HG03457 (cell line): ENCODE measurements around the gene AMZ1.
"Not testable (repeated sequence)": the region's sequence is repeated elsewhere in the genome, so short reads cannot be mapped to it uniquely, and the experiment has no call there.

Source experiments
- ATAC-seq: cut with Tn5 transposase; IDR thresholded peaks from one replicate; pipeline ENCODE4 v1.9.1; 2021; ENCODE audit warnings: moderate number of reproducible peaks; ENCODE audit not compliant: unreplicated experiment

The AMZ1 gene

GRCh38 chr7:2667843-2668242 is 20.2 kb upstream of the AMZ1 start:
- ATAC-seq, result no peak

DNA sequence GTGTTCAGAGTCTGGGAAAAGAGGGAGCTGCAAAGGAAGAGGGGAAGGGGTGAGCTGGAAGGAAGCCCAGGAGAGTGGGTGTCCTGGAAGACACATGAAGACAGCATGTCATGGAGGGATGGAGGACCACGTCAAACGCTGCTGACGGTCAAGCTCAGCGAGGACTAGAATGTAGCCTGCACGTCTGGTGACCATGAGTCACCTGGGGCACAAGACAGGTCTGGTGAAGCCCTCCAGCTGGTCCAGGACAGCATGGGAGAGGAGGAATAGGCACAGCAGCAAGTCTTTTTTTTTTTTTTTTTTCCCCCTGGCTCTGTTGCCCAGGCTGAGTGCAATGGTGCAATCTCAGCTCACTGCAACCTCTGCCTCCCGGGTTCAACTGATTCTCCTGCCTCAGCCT is 19.6 kb upstream of the AMZ1 start:
- ATAC-seq, result no peak

GRCh38 chr7:2670171-2670570 is 17.8 kb upstream of the AMZ1 start:
- ATAC-seq, result no peak

- ATAC-seq, result no peak
These were observed 17.1 kb upstream of the AMZ1 start for GRCh38 chr7:2670720-2671391.

DNA sequence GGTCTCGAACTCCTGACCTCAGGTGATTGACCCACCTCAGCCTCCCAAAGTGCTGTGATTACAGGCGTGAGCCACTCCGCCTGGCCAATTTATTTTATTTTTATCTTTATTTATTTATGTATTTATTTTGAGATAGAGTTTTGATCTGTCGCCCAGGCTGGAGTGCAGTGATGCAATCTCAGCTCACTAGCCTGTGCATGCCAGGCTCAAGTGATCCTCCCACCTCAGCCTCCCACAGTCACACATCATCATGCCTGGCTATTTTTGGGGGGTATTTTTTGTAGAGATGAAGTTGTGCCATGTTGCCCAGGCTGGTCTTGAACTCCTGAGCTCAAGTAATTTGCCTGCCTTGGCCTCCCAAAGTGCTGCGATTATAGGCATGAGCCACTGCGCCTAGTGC is 14.8 kb upstream of the AMZ1 start:
- not testable (repeated sequence) for ATAC-seq

DNA sequence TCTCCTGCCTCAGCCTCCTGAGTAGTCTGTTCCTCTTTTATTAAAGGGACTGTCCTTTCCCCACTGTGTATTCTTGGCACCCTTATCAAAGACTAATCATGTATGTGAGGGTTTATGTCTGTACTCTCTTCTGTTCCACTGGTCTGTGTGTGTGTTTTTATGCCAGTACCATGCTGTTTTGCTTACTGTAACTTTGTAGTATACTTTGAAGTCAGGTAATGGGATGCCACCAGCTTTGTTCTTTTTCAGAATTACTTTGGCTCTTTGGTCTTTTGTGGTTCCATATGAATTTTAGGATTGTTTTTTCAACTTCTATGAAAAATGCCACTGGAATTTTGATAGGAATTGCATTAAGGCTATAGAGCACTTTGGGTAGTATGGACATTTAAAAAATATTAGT is 14.1 kb upstream of the AMZ1 start:
- ATAC-seq, result no peak

DNA sequence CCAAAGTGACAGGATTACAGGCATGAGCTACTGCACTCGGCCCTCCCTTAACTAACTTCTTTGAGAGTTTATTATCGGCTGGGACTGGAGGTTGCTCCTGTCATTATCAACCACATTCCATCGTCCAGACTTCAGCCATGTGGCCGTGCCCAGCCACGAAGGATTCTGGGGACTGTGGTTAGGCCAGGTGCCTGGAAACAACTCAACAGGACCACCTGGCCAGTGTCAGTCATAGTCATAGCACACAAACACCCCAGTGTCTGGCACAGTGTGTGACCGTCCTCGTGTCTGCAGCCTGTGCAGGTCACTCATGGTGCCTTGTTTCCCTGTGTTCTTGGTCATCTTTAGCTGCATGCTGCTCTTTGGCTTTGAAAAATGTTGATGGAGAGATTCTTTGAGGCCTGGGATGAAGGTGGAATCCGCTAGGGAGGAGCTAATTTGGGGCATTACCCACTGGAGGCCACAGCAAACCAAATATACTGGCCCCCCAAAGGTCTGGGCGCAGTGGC is 12.7 kb upstream of the AMZ1 start:
- no peak for ATAC-seq

GRCh38 chr7:2676576-2676975 is 11.4 kb upstream of the AMZ1 start:
- not testable (repeated sequence) for ATAC-seq

DNA sequence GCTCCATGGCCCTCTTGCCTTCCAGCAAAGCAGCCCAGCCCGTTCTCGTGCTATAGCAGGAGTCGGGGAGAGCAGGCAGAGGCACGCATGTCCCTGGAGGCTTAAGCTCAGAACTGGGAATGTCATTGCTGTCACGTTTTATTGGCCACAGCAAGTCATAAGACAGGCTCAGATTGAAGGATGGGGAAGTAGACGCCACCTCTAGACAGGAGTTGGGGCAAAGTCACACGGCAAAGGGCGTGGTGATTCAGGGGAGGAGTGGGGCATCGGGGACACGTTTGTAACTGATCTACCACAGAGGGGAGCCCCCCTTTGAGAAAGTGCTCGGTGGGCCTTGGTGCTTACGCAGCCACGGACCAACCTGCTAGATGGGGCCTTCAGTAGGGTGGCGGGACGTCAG is 9.5 kb upstream of the AMZ1 start:
- not testable (repeated sequence) for ATAC-seq

DNA sequence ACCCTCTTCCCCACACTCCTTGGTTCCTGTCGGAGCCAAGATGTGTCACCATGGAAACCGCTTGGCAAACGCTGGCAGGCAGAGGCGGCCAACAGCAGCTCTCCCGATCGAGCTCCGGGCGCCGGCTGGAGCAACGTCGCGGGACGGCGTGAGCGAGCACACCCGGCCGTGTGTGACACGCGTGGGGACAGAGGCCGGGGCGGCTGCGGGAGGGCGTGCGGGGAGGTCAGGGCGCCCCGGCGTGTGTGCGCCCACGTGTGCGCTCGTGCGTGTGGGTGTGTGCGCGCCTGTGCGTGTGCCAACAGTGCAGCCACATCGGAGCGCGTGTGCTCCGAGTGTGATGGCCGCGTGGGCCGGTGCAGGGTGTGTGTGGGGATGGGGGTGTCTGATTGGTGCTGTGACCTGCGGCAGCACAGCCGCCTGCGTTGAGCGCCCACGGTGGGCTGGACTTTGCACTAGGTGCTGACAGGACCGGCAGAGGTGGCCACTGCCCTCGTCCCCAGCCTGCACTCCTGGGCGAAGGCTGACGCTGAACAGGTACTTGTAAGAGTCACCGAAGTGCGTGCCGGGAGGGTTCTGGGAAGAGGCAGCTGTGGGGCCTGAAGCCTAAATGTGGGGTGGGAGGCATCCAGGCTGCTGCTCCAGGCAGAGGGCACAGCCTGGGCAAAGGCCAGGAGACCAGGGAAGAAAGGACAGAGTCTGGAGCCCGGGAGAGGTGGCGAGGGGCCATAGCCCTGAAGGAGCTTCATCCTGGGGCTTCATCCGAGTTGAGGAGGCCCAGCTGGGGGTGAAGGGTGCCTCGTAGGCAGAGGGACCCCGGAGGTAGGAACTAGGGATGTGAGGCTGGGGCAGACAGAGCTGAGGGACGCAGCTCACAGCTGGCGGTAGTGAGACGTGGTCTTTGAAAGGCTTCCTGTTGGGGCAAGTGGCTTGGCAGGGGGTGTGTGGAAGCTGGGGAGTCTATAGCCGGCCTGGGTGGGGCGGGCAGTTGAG is 8.6 kb upstream of the AMZ1 start:
- not testable (repeated sequence) for ATAC-seq

DNA sequence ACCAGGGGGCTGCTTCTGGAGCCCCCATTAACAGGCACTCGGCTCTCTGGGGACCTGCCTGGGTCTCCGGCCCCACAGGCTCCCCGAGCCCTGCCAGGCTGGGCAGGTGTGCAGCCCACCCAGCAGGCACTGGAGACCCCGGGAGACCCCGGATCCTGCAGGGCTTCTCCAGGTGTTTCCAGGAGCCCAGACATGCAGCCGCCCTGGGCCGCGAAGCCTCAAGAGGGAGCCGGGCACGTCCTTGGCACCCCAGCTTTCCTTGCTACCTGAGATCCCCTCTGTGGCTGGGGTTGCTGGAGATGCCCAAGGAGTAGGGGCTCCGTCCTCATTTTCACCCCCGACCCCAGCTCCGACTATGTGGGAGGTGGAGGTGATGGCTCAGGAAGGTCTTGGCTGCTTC is 7.7 kb upstream of the AMZ1 start:
- no peak for ATAC-seq

- no peak for ATAC-seq
These were observed 7.1 kb upstream of the AMZ1 start for GRCh38 chr7:2680792-2681490.

DNA sequence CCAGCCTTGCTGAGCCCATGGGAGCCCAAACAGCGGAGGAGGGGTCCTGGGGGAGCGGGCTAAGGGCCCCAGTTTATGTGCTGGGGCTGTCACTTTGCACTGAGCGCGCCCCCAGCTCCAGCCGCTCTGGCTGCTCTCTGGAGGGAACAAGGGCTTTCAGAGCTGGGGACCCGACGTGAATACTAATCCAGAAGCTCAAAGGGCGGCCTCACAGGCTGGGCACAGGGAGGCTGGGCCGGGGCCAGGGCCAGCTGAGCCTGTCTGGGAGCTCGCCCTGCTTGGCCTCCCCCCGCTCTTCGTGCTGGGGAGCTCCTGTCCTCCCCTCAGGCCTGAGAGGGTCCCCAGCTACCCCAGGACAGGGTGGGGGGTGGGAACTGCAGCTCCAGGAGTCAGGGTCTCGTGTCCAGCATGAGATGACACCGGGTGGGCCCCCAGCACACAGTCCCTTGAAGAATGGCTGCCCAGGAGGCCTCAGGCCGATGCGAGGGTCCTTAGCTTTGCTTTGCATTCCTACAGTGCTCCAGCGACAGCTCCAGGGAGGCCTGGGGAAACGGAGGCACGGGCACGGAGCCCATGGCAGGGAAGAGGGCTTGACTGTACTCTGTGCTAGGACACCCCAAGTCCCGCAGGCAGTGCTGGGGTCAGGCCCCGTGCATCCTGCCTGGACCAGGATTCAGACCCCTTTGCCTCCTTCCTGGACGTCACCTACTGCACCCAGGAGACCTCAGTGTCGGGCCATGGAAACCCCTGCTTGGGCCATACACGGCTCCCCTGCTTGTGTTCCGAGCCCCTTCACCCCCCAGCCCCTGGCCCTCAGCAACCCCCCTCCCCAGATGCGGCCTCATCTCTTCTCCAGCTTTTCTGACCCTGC is 5.8 kb upstream of the AMZ1 start:
- ATAC-seq, result no peak

DNA sequence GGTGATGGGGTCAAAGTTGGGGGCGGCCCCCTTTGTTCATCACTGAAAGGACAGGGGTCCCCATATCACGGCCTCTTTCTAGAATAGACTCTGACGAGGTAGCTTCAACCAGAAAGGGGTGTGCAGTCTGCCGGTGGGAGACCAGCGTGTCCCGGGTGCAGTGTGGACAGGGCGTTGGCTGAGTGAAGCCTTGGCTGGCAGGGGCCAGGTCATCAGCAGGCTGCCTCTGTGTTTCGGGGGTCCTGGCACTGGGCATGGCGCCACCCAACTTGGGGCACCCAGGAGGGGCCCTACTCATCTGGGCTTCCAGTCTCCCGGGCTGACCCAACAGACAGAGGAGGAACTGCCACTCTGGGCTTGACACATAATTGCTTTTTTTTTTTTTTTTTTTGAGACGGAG is 3.5 kb upstream of the AMZ1 start:
- ATAC-seq, result no peak

- ATAC-seq, result no peak
These were observed 1.9 kb upstream of the AMZ1 start for GRCh38 chr7:2686101-2686500.

- ATAC-seq, result no peak
These were observed 598 bp upstream of the AMZ1 start for GRCh38 chr7:2687338-2687869.

GRCh38 chr7:2688409-2689342 is 674 bp downstream of the AMZ1 start:
- ATAC-seq, result peak; percentile 79

DNA sequence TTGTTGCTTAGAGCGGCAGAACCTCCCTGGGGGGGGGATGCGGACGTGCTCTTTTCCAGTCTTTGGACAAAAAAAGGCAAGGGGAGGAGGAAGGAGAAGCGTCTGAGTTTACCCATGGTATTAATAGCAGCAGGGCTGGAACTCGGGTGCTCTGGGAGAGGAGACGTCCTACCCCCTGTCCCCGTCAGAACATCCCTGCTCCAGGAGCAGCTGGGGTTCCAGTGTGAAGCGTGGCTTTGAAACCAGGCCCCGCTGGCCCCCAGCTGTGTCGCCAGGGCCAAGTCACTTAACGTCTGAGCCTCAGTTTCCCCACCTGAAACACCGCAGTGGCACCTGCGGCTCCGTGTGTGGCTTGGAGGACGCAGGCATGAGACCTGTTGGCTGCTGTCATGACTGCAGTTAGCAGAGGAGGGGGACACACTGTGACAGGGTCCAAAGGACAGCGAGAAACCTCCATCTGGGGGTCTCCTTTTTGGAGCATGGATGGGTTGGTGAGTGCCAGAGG is 1.4 kb downstream of the AMZ1 start:
- ATAC-seq, result no peak
